HG02938 (cell line): ENCODE measurements around the gene PCMTD2.
A peak's percentile ranks its signal among the peaks of the same experiment; 100 is the strongest.
"Not testable (repeated sequence)": the region's sequence is repeated elsewhere in the genome, so short reads cannot be mapped to it uniquely, and the experiment has no call there.

Experiments used
- ATAC-seq: cut with Tn5 transposase; IDR thresholded peaks from one replicate; pipeline ENCODE4 v1.9.1; 2021; ENCODE audit warnings: mild to moderate bottlenecking, moderate library complexity; ENCODE audit not compliant: unreplicated experiment

PCMTD2 gene

GRCh38 chr20:64285579-64286446 is 30.3 kb downstream of the PCMTD2 start:
- peak; percentile 84 for ATAC-seq

- ATAC-seq = not testable (repeated sequence)
Observed at GRCh38 chr20:64286447-64287263, 31.1 kb downstream of the PCMTD2 start.

GRCh38 chr20:64287264-64287590 is 31.7 kb downstream of the PCMTD2 start:
- not testable (repeated sequence) for ATAC-seq

GRCh38 chr20:64292167-64292566 is 36.6 kb downstream of the PCMTD2 start:
- ATAC-seq = not testable (repeated sequence)

GRCh38 chr20:64303086-64303485 is 47.5 kb downstream of the PCMTD2 start:
- not testable (repeated sequence) for ATAC-seq

- not testable (repeated sequence) for ATAC-seq
Observed at GRCh38 chr20:64313761-64314160, 58.2 kb downstream of the PCMTD2 start.

- not testable (repeated sequence) for ATAC-seq
Observed at GRCh38 chr20:64315381-64315780, 59.8 kb downstream of the PCMTD2 start.

- not testable (repeated sequence) for ATAC-seq
Observed at GRCh38 chr20:64315884-64316283, 60.3 kb downstream of the PCMTD2 start.

- not testable (repeated sequence) for ATAC-seq
Observed at GRCh38 chr20:64316415-64317083, 61.0 kb downstream of the PCMTD2 start.

- ATAC-seq = not testable (repeated sequence)
Observed at GRCh38 chr20:64317331-64317730, 61.8 kb downstream of the PCMTD2 start.

- ATAC-seq = not testable (repeated sequence)
Observed at GRCh38 chr20:64318056-64318455, 62.5 kb downstream of the PCMTD2 start.

GRCh38 chr20:64322031-64322789 is 66.7 kb downstream of the PCMTD2 start:
- ATAC-seq = not testable (repeated sequence)
